ENCODE data around the gene RBM4B.
A peak's percentile ranks its signal among the peaks of the same experiment; 100 is the strongest.

Gene RBM4B

GRCh38 chr11:66628061-66628603, 49.6 kb downstream of the RBM4B start:
- TF ChIP-seq ZNF274 (IDR thresholded peaks at IDR 0.05; ENCODE audit: low read depth, low read length): no peak
- no peak overlapping the region for H3K4me3 ChIP-seq (ENCODE audit: low read length)

DNA sequence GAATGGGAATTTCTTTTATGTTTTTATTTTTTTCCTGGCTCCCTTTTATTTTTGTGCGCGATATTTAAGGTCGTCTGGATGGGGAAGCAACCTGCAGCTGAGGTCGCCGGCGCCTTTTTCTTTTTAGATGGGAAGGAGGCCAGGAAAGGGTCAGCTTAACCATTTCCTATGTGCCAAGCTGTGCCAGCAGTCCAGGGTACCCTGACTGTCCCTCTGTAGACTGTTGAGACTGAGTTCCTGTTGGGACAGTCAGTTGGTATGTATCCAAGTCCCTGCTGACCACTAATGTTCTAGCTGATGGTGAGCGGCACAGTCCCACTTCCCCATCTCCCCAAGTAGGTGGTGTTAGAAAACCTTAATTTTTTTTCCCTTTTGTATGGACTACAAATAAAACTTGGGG, 50.8 kb downstream of the RBM4B start:
- H3K4me3 ChIP-seq (ENCODE audit: low read length): no peak overlapping the region

DNA sequence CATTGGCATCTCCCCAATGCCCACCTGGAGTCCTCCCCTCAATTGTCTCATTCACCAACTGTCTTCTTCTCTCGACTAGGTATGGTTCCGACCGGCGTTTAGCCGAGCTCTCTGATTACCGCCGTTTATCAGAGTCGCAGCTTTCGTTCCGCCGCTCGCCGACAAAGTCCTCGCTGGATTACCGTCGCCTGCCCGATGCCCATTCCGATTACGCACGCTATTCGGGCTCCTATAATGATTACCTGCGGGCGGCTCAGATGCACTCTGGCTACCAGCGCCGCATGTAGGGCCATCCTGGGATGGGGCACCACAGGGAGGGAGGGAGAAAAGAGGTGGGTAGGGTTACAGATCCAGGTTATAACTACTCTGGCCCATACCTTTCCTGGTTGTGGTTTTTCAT, 51.3 kb downstream of the RBM4B start:
- TF ChIP-seq ZNF274 (IDR thresholded peaks at IDR 0.05; ENCODE audit: low read depth, low read length): no peak
- no peak overlapping the region for H3K4me3 ChIP-seq (ENCODE audit: low read length)

More for the DNA sequence above, 50.8 kb downstream of the RBM4B start:
- no peak for TF ChIP-seq ZNF274 (IDR thresholded peaks at IDR 0.05; ENCODE audit: low read depth, low read length)

GRCh38 chr11:66625752-66626149, 51.9 kb downstream of the RBM4B start:
- no peak overlapping the region for H3K4me3 ChIP-seq (ENCODE audit: low read length)
- TF ChIP-seq ZNF274 (IDR thresholded peaks at IDR 0.05; ENCODE audit: low read depth, low read length): no peak

DNA sequence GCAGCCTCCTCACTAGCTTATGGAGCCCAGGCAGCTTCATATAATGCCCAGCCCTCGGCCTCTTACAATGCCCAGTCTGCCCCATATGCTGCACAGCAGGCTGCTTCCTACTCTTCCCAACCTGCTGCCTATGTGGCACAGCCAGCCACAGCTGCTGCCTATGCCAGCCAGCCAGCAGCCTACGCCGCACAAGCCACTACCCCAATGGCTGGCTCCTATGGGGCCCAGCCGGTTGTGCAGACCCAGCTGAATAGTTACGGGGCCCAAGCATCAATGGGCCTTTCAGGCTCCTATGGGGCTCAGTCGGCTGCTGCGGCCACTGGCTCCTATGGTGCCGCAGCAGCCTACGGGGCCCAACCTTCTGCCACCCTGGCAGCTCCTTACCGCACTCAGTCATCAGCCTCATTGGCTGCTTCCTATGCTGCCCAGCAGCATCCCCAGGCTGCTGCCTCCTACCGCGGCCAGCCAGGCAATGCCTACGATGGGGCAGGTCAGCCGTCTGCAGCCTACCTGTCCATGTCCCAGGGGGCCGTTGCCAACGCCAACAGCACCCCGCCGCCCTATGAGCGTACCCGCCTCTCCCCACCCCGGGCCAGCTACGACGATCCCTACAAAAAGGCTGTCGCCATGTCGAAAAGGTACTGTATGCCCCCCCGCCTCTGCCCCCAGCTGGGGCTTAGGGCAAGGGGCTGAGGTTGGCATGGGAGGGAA, 52.5 kb downstream of the RBM4B start:
- no peak overlapping the region for H3K4me3 ChIP-seq (ENCODE audit: low read length)
- TF ChIP-seq ZNF274 (IDR thresholded peaks at IDR 0.05; ENCODE audit: low read depth, low read length): no peak

GRCh38 chr11:66624450-66624849, 53.2 kb downstream of the RBM4B start:
- TF ChIP-seq ZNF274 (IDR thresholded peaks at IDR 0.05; ENCODE audit: low read depth, low read length): no peak
- H3K4me3 ChIP-seq (ENCODE audit: low read length): no peak overlapping the region

DNA sequence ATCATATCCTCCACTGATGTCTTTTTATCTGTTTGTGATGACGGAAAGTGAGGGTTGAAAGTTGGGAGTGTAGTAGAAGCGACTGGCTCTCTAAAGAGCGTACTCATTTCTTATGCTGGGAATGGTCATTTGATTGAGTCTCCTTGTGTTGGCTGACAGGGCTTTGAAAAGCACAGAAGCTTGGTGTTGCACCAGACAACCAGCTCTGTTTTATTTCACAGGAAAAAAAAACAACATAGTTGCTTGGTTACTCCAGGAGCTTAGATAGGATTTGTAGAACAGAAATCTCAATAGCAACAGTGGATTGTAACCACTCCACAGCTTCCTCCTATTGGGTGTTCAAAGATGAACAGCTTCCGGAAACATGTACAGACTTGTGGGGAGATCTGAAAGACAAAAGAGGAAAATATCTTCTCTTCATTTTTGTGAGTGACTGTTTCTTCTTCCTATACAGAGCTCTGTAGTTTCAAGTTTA, 58.6 kb downstream of the RBM4B start:
- H3K4me3 ChIP-seq (ENCODE audit: low read length): peak overlapping the region; percentile 87
- TF ChIP-seq ZNF274 (IDR thresholded peaks at IDR 0.05; ENCODE audit: low read depth, low read length): no peak

GRCh38 chr11:66617155-66617834, 60.4 kb downstream of the RBM4B start:
- TF ChIP-seq ZNF274 (IDR thresholded peaks at IDR 0.05; ENCODE audit: low read depth, low read length): no peak
- peak overlapping the region; percentile 87 for H3K4me3 ChIP-seq (ENCODE audit: low read length)

DNA sequence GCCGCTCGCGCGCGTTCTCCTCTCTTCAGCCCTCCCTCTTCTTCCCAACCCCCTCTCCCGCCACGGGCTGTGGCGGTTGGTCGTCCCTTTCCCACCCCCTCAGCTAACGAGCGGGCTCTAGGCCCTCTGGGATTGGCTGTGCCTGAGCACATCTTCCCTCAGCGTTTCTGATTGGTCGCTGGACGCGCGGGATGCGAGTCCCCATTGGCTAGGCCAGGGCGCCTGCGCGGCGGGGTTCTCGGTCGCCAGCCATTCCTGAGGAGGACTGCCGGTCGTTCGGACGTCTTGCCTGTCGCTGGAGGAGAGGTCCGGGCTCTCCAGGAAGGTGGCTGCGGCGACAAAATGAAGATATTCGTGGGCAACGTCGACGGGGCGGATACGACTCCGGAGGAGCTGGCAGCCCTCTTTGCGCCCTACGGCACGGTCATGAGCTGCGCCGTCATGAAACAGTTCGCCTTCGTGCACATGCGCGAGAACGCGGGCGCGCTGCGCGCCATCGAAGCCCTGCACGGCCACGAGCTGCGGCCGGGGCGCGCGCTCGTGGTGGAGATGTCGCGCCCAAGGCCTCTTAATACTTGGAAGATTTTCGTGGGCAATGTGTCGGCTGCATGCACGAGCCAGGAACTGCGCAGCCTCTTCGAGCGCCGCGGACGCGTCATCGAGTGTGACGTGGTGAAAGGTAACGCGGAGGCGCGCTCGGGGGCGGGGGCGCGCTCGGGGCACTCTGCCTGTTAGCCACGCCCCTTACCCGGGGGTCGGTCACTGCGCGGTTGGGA, 61.1 kb downstream of the RBM4B start, which contains the start of gene RBM14:
TSS of gene RBM14 (plus strand) at position 252 of the 776 bp plus-strand sequence. CDS start at position 343, 91 bp downstream.
- peak within 1 kb of the TSS; percentile 89 for H3K4me3 ChIP-seq (ENCODE audit: low read length)
- TF ChIP-seq ZNF274 (IDR thresholded peaks at IDR 0.05; ENCODE audit: low read depth, low read length): no peak
